B cell (primary cell): ENCODE measurements around the gene NUDT19. TPM values are rescaled to one million over a fixed set of nuclear protein-coding genes. Genes with fewer than 3 reads are reported as not detected.
"Not testable (repeated sequence)": the region's sequence is repeated elsewhere in the genome, so short reads cannot be mapped to it uniquely, and the experiment has no call there.

Experiments used
- ATAC-seq: fragments of 200-7000 bp; cut with Tn5 transposase; one replicate; pipeline ENCODE4 v1.10.0; 2021; ENCODE audit warnings: low read depth, mild to moderate bottlenecking, moderate number of reproducible peaks, moderate library complexity
- CTCF ChIA-PET: fragments of 350-600 bp; sonication (Branson Sonifier 250); formaldehyde crosslinking; loops from one replicate; lab custom pipeline; 2021; ENCODE audit warnings: antibody characterized with exemption, inconsistent platforms; lab: Charles Lee
- POLR2A ChIA-PET: fragments of 350-600 bp; sonication (Branson Sonifier 250); formaldehyde crosslinking; loops from one replicate; lab custom pipeline; 2021; ENCODE audit warnings: antibody characterized with exemption; lab: Charles Lee
- DNase-seq: peaks from one replicate; pipeline ENCODE4 v3.0.0; 2013
- H2AFZ ChIP-seq: 2 replicates; pipeline ENCODE4 v1.6.1; 2012; ENCODE audit warnings: mild to moderate bottlenecking, low read depth, low read length; ENCODE audit not compliant: insufficient read depth, poor library complexity, severe bottlenecking
- H3K27ac ChIP-seq, 2 donors: 1 replicate in 1 of 2; 2 replicates in 1 of 2; pipeline ENCODE4 v1.5.1; 2012 to 2013; ENCODE audit warnings: low read length in 2 of 2, mild to moderate bottlenecking in 2 of 2, moderate library complexity in 1 of 2
- H3K27me3 ChIP-seq, 4 experiments: fragments of 200-600 bp in 1 of 4; sonication (generic) in 1 of 4; replicated peaks in 1 of 4; 1 replicate in 2 of 4; 2 replicates in 2 of 4; pipeline versions ENCODE4 v1.6.1 to v1.7.0; 2013 to 2016; ENCODE audit warnings: low read length in 3 of 4, mild to moderate bottlenecking in 2 of 4, mixed read lengths in 1 of 4, moderate library complexity in 1 of 4; ENCODE audit not compliant: insufficient read depth in 4 of 4, control insufficient read depth in 3 of 4; ENCODE audit errors: control extremely low read depth in 1 of 4
- H3K36me3 ChIP-seq, 2 experiments: replicated peaks in 1 of 2; 1 replicate in 1 of 2; 2 replicates in 1 of 2; pipeline versions ENCODE4 v1.6.1 to v1.7.1; 2013; ENCODE audit warnings: low read length in 1 of 2; ENCODE audit not compliant: insufficient read depth in 2 of 2, control insufficient read depth in 1 of 2; ENCODE audit errors: control extremely low read depth in 1 of 2, extremely low read depth in 1 of 2
- H3K4me1 ChIP-seq, 2 donors: fragments of 200-600 bp in 1 of 2; sonication (generic) in 1 of 2; 1 replicate in 1 of 2; 2 replicates in 1 of 2; pipeline versions ENCODE4 v1.5.1 to v1.6.1; 2013 to 2017; ENCODE audit warnings: low read length in 2 of 2; ENCODE audit not compliant: control insufficient read depth in 2 of 2, insufficient read depth in 2 of 2
- H3K4me2 ChIP-seq: replicated peaks from 2 replicates; pipeline ENCODE3; 2012; ENCODE audit warnings: mild to moderate bottlenecking, low read depth, low read length; ENCODE audit not compliant: poor library complexity, severe bottlenecking
- H3K4me3 ChIP-seq, 5 experiments: fragments of 200-600 bp in 1 of 5; sonication (generic) in 1 of 5; 1 replicate in 3 of 5; 2 replicates in 2 of 5; pipeline versions ENCODE4 v1.5.1 to v1.7.0; 2011 to 2016; ENCODE audit warnings: low read length in 4 of 5, mild to moderate bottlenecking in 4 of 5, low read depth in 2 of 5, control low read depth in 1 of 5, moderate library complexity in 1 of 5; ENCODE audit not compliant: insufficient read depth in 1 of 5; ENCODE audit errors: control extremely low read depth in 1 of 5, extremely low read depth in 1 of 5
- H3K79me2 ChIP-seq: fragments of 200-600 bp; sonication (generic); one replicate; pipeline ENCODE4 v1.6.0; 2016; ENCODE audit warnings: low read length; ENCODE audit not compliant: control insufficient read depth, insufficient read depth
- H3K9ac ChIP-seq: fragments of 200-600 bp; sonication (generic); 2 replicates; pipeline ENCODE4 v1.6.1; 2017; ENCODE audit warnings: mild to moderate bottlenecking, low read length, moderate library complexity
- H3K9me3 ChIP-seq, 3 donors: one replicate each; pipeline versions ENCODE4 v1.6.1 to v1.7.1; 2013; ENCODE audit warnings: low read length in 2 of 3; ENCODE audit not compliant: control insufficient read depth in 2 of 3, insufficient read depth in 1 of 3; ENCODE audit errors: control extremely low read depth in 1 of 3
- H4K20me1 ChIP-seq: 2 replicates; pipeline ENCODE4 v1.6.0; 2012; ENCODE audit warnings: mild to moderate bottlenecking, low read length; ENCODE audit not compliant: insufficient read depth, control insufficient read depth, poor library complexity, severe bottlenecking
- H3K27ac Mint-ChIP-seq: one replicate; pipeline ENCODE4 v1.8.0; 2021; ENCODE audit warnings: mixed read lengths
- H3K27me3 Mint-ChIP-seq: one replicate; pipeline ENCODE4 v1.8.0; 2021; ENCODE audit warnings: mixed read lengths
- H3K4me1 Mint-ChIP-seq: one replicate; pipeline ENCODE4 v1.8.0; 2021; ENCODE audit warnings: mixed read lengths
- H3K4me3 Mint-ChIP-seq: one replicate; pipeline ENCODE4 v1.8.0; 2021; ENCODE audit warnings: mixed read lengths
- H3K9me3 Mint-ChIP-seq: one replicate; pipeline ENCODE4 v1.8.0; 2022; ENCODE audit warnings: mixed read lengths; ENCODE audit not compliant: insufficient read depth
- CTCF ChIP-seq: fragments of 200-600 bp; IDR thresholded peaks from one replicate; pipeline ENCODE4 v1.8.0; 2022; ENCODE audit warnings: antibody characterized with exemption, mild to moderate bottlenecking
- EZH2 ChIP-seq: IDR thresholded peaks from 2 replicates; pipeline ENCODE4 v1.6.1; 2012; ENCODE audit warnings: borderline replicate concordance, low read depth, mild to moderate bottlenecking, moderate library complexity, low read length; ENCODE audit not compliant: insufficient read depth, poor library complexity, severe bottlenecking
- WGBS: methylation state at CpG from one replicate; pipeline ENCODE4 v1.1.5; 2013; ENCODE audit warnings: missing lambda C conversion rate; ENCODE audit not compliant: insufficient coverage; 5-methylcytosine and 5-hydroxymethylcytosine counted together
- intact Hi-C: fragments of 100-400 bp; cut with micrococcal nuclease; formaldehyde crosslinking; loops from one replicate; pipeline ENCODE4 v1.10.0; 2022
- polyA plus RNA-seq: library from polyadenylated mRNA; depleted of rRNA; stranded (reverse); fragments of >200 nt; gene quantifications from 2 replicates; pipeline ENCODE4 v1.2.3, GENCODE V29; 2012
- total RNA-seq, 2 donors: library from RNA; stranded (reverse); fragments of 120-200 nt in 1 of 2; gene quantifications; 1 replicate in 1 of 2; 2 replicates in 1 of 2; pipeline versions ENCODE4 v1.2.3 to v1.2.4, GENCODE V29; 2013 to 2022

NUDT19 gene
- total and polyA plus RNA-seq, 2 donors (not counting 1 experiment from before 2014, with no cell fraction given), result 3.6 to 7.1 TPM

GRCh38 chr19:32711747-32712146 lies 20.1 kb downstream of the NUDT19 start:
- no peaks in the 10 kb centered on the region for H3K9me3 Mint-ChIP-seq
- Histone ChIP-seq H3K4me1 (no peaks in the 10 kb centered on the region), H4K20me1 (no peaks in the 10 kb centered on the region), H3K27me3 (no peaks in the 10 kb centered on the region), H3K36me3 (peaks cover 0 to 11% of the 10 kb centered on the region in 2 experiments), H3K27ac (no peak overlapping the region), H2AFZ (no peak overlapping the region), H3K4me3 (no peak overlapping the region), H3K9ac (no peak overlapping the region), H3K79me2 (peaks cover 7% of the 10 kb centered on the region), H3K4me2 (no peak overlapping the region), H3K9me3 (no peaks in the 10 kb centered on the region)
- TF ChIP-seq EZH2, result no peak
- no peak for TF ChIP-seq CTCF
- H3K4me3 Mint-ChIP-seq, result no peak overlapping the region
- POLR2A ChIA-PET, result interaction anchor here (0.6 kb wide), 1 partner anchor 30 kb away, joined by 6 read pairs; no protein-coding TSS in a partner anchor
- peaks cover 1% of the 10 kb centered on the region for H3K4me1 Mint-ChIP-seq
- H3K27ac Mint-ChIP-seq, result no peak overlapping the region
- CTCF ChIA-PET, result no interaction called here
- intact Hi-C loops, result no loop called here
- no peaks in the 10 kb centered on the region for H3K27me3 Mint-ChIP-seq
- DNase-seq (no peak), ATAC-seq (no peak)
- WGBS, result 93% methylated on average over 6 of the region's 6 CpGs

GRCh38 chr19:32716203-32716602 lies 24.6 kb downstream of the NUDT19 start:
- H2AFZ ChIP-seq, H3K4me1 Mint-ChIP-seq, H3K4me1 ChIP-seq, H3K4me2 ChIP-seq, intact Hi-C loops, H3K9me3 Mint-ChIP-seq, POLR2A ChIA-PET, H3K9ac ChIP-seq, ATAC-seq, H3K4me3 ChIP-seq, H3K79me2 ChIP-seq, DNase-seq, H3K27ac ChIP-seq, H3K9me3 ChIP-seq, H3K27me3 Mint-ChIP-seq, CTCF ChIA-PET, H3K4me3 Mint-ChIP-seq, H3K27ac Mint-ChIP-seq, H3K27me3 ChIP-seq, H4K20me1 ChIP-seq: not testable (repeated sequence)
- 100% methylated on average over 2 of the region's 7 CpGs for WGBS
- H3K36me3 ChIP-seq, result peaks cover 0 to 11% of the 10 kb centered on the region in 2 experiments
